ENCODE data around the gene ZZZ3. TPM values are rescaled to one million over a fixed set of nuclear protein-coding genes. Genes with fewer than 3 reads are reported as not detected.
"Not testable (repeated sequence)": the region's sequence is repeated elsewhere in the genome, so short reads cannot be mapped to it uniquely, and the experiment has no call there.

The ZZZ3 gene
- total RNA-seq, 4 donors from 2014 or later = 39.1 to 55.7 (median 45.9) TPM

- DNase-seq (ENCODE audit: low spot score in 2 of 2) = no peak
- H3K4me3 ChIP-seq (ENCODE audit: low read depth, poor library complexity, severe bottlenecking) = no peak overlapping the region
- intact Hi-C loops (cut with DNase I; ENCODE audit: low total_unique reads) = no loop called here
- 88 to 92% methylated on average over 27 to 30 of the region's 33 CpGs for WGBS, 2 donors
- TF ChIP-seq CTCF (IDR thresholded peaks at IDR 0.05) = no peak
- no peak for TF ChIP-seq POLR2A (IDR thresholded peaks at IDR 0.05)
These were observed 4.5 kb upstream of the ZZZ3 start for GRCh38 chr1:77686796-77687518.

DNA sequence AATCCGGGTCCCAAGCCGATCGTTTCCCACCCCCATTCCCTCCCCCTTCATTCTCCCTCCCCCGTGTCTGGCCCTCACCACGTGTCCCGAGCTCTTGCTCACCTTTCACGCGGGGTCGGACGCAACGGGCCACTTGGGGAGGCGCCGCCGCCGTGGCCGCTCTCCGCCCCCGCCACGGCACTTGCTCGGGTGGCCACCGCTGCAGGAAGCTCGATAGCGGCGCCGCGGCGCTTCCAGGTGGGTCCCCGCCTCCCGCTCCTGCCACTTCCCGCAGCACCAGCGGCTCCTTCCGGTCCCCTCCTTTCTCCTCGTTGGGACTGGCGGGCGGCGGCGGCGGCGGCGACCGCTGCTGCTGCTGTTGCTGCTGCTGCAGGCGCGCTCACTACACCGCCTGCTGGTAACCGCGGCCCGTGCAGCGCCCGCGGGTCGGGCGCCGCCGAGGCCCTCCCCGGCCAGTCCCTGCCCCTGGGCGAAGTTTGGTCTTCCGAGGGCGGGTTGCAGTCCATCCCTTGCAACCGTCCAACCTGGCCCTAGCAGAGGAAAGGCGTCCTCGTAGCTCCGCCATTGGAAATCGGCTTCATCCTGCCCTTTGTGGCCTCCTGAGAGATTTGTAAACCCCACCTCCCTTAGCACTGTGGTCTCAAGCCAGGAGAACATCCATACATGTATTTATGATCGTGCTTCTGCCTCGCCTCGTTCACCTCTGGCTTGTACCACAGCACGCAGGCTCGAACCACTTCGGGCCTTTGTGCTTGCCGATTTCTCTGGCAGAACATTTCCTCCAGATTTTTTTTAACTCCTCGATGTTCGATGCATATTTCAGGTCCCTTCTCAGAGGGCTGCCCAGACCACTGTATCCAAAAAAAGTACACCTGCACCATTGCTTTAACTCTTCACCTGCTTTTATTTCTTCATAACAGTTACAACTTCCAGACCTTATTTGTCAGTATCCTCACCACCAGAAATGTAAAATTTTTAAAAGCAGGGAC, 996 bp upstream of the ZZZ3 start:
- peak; percentile 87 to 98 for DNase-seq (ENCODE audit: low spot score in 2 of 2)
- WGBS, 2 donors = 1% methylated on average over 25 to 37 of the region's 72 CpGs
- H3K4me3 ChIP-seq (ENCODE audit: low read depth, poor library complexity, severe bottlenecking) = peak overlapping the region; percentile 57
- intact Hi-C loops (cut with DNase I; ENCODE audit: low total_unique reads) = no loop called here
- TF ChIP-seq CTCF (IDR thresholded peaks at IDR 0.05) = peak in 1 of 3 donors; percentile 56
- no peak for TF ChIP-seq POLR2A (IDR thresholded peaks at IDR 0.05)

- H3K4me3 ChIP-seq (ENCODE audit: low read depth, poor library complexity, severe bottlenecking) = no peak overlapping the region
- WGBS, 2 donors = 52 to 53% methylated on average over 2 of the region's 2 CpGs
- intact Hi-C loops (cut with DNase I; ENCODE audit: low total_unique reads) = no loop called here
- DNase-seq (ENCODE audit: low spot score in 2 of 2) = no peak
- TF ChIP-seq POLR2A (IDR thresholded peaks at IDR 0.05) (no peak), CTCF (IDR thresholded peaks at IDR 0.05) (no peak)
These were observed 2.3 kb downstream of the ZZZ3 start for GRCh38 chr1:77680173-77680572.

- DNase-seq (ENCODE audit: low spot score in 2 of 2) = no peak
- 92 to 94% methylated on average over 5 of the region's 5 CpGs for WGBS, 2 donors
- TF ChIP-seq CTCF (IDR thresholded peaks at IDR 0.05) = no peak
- no peak for TF ChIP-seq POLR2A (IDR thresholded peaks at IDR 0.05)
- no peak overlapping the region for H3K4me3 ChIP-seq (ENCODE audit: low read depth, poor library complexity, severe bottlenecking)
- intact Hi-C loops (cut with DNase I; ENCODE audit: low total_unique reads) = no loop called here
These were observed 3.5 kb downstream of the ZZZ3 start for GRCh38 chr1:77678660-77679610.

GRCh38 chr1:77674807-77675206, 7.7 kb downstream of the ZZZ3 start:
- WGBS, 2 donors = 90 to 100% methylated on average over 3 of the region's 3 CpGs
- intact Hi-C loops (cut with DNase I; ENCODE audit: low total_unique reads) = not testable (repeated sequence)

More at GRCh38 chr1:77674807-77675206, 7.7 kb downstream of the ZZZ3 start:
- not testable (repeated sequence) for H3K4me3 ChIP-seq (ENCODE audit: low read depth, poor library complexity, severe bottlenecking); DNase-seq (ENCODE audit: low spot score in 2 of 2)
